ENCODE data around the gene OR7D2. TPM values are rescaled to one million over a fixed set of nuclear protein-coding genes. Genes with fewer than 3 reads are reported as not detected.

OR7D2 gene
- polyA plus RNA-seq (2011; rRNA removed) (0.03 TPM in 1 of 2 replicates, not detected in the other), polyA plus RNA-seq (2017; fragmentation: RNase III; extraction: RNeasy Plus Mini Kit Qiagen cat#74134 plus additional on column Dnase treatment) (not detected in 3 replicates), polyA minus RNA-seq (2011; rRNA and poly(A)+ RNA removed) (not detected in 2 replicates)
- not detected in 2 replicates for polyA plus RNA-seq (2012; cell fraction: cytosol; rRNA removed)
- polyA plus RNA-seq (2012; cell fraction: nucleus; rRNA removed), result not detected in 2 replicates

GRCh38 chr19:9178901-9179300 is at the start of gene OR7D2:
Gene OR7D2 (plus strand): TSS chr19:9178979. CDS start chr19:9185782, 6,803 bp downstream.
- TF ChIP-seq TFCP2L1 (CRISPR knock-in tag; IDR thresholded peaks at IDR 0.05) (no peak), CTCF (IDR thresholded peaks at IDR 0.05) (no peak), PHF8 (IDR thresholded peaks at IDR 0.05; ENCODE audit: borderline replicate concordance, low read depth) (no peak), ZFP36 (IDR thresholded peaks at IDR 0.05; ENCODE audit: borderline replicate concordance, partially characterized antibody) (no peak), SMC3 (IDR thresholded peaks at IDR 0.05) (no peak), CHD4 (IDR thresholded peaks at IDR 0.05; ENCODE audit: borderline replicate concordance) (no peak), KDM5A (IDR thresholded peaks at IDR 0.05) (no peak), ELK1 (IDR thresholded peaks at IDR 0.05; ENCODE audit: low read depth, low read length) (no peak), BHLHE40 (IDR thresholded peaks at IDR 0.05; ENCODE audit: low read depth, low read length) (no peak), HOXB5 (CRISPR knock-in tag; IDR thresholded peaks at IDR 0.05) (no peak), HMGXB4 (CRISPR knock-in tag; IDR thresholded peaks at IDR 0.05; ENCODE audit: borderline replicate concordance) (no peak), EHMT2 (IDR thresholded peaks at IDR 0.05; ENCODE audit: low read depth) (no peak), HOXB13 (CRISPR knock-in tag; IDR thresholded peaks at IDR 0.05; ENCODE audit: low read depth) (no peak), USF2 (IDR thresholded peaks at IDR 0.05) (no peak), NPAS2 (CRISPR knock-in tag; IDR thresholded peaks at IDR 0.05; ENCODE audit: borderline replicate concordance) (no peak)
- H3K27ac ChIP-seq, result no peak within 1 kb of the TSS
- DNase-seq (ENCODE audit: low read depth in 1 of 2, low spot score in 1 of 2) (no peak), FAIRE-seq (no peak), ATAC-seq (no peak)
- H3K4me3 ChIP-seq, result no peak within 1 kb of the TSS
- CTCF ChIA-PET, result no interaction called here
- WGBS (ENCODE audit: missing lambda C conversion rate), result 2% methylated on average over 4 of the region's 4 CpGs
- no peaks in the 10 kb centered on the region for H3K4me1 ChIP-seq
- no peak within 1 kb of the TSS for H3K4me2 ChIP-seq
- POLR2A ChIA-PET, result no interaction called here
- no peaks in the 10 kb centered on the region for H3K9me3 ChIP-seq

- ChIA-PET POLR2A (no interaction called here), CTCF (no interaction called here)
- Histone ChIP-seq H3K9me3 (no peaks in the 10 kb centered on the region), H3K4me3 (no peak overlapping the region), H3K4me1 (no peaks in the 10 kb centered on the region), H3K27ac (no peak overlapping the region), H3K4me2 (no peak overlapping the region)
- ATAC-seq, result no peak
- FAIRE-seq, result no peak
- TF ChIP-seq CHD2 (IDR thresholded peaks at IDR 0.05; ENCODE audit: low read length, partially characterized antibody), result no peak
- no peak for TF ChIP-seq NFE2L2 (conservative IDR thresholded peaks at IDR 0.05; ENCODE audit: low read length)
- TF ChIP-seq HOXA7 (CRISPR knock-in tag; IDR thresholded peaks at IDR 0.05), result no peak
- no peak for TF ChIP-seq FOXS1 (CRISPR knock-in tag; IDR thresholded peaks at IDR 0.05)
- no peak for TF ChIP-seq BCL3 (IDR thresholded peaks at IDR 0.05)
- TF ChIP-seq ZC3H11A (IDR thresholded peaks at IDR 0.05), result no peak
- no peak for TF ChIP-seq MAFK (IDR thresholded peaks at IDR 0.05; ENCODE audit: partially characterized antibody)
- no peak for TF ChIP-seq KDM5A (IDR thresholded peaks at IDR 0.05)
- no peak for TF ChIP-seq RAD21 (conservative IDR thresholded peaks at IDR 0.05 in 1 of 2, IDR thresholded peaks at IDR 0.05 in 1 of 2)
- no peak for TF ChIP-seq HDAC2 (IDR thresholded peaks at IDR 0.05)
- TF ChIP-seq HOXB5 (CRISPR knock-in tag; IDR thresholded peaks at IDR 0.05), result no peak
- TF ChIP-seq POLR2A (IDR thresholded peaks at IDR 0.05; ENCODE audit: low read length), result no peak
- TF ChIP-seq E2F6 (IDR thresholded peaks at IDR 0.05; ENCODE audit: borderline replicate concordance, low read depth), result no peak
- TF ChIP-seq CEBPB (IDR thresholded peaks at IDR 0.05), result no peak
- no peak for TF ChIP-seq TFCP2L1 (CRISPR knock-in tag; IDR thresholded peaks at IDR 0.05)
- TF ChIP-seq RARB (CRISPR knock-in tag; IDR thresholded peaks at IDR 0.05), result no peak
- TF ChIP-seq FOSB (CRISPR knock-in tag; IDR thresholded peaks at IDR 0.05), result no peak
- no peak for TF ChIP-seq CHD4 (IDR thresholded peaks at IDR 0.05; ENCODE audit: borderline replicate concordance)
- TF ChIP-seq HEYL (CRISPR knock-in tag; IDR thresholded peaks at IDR 0.05), result no peak
- WGBS (ENCODE audit: missing lambda C conversion rate), result 71% methylated on average over 1 of the region's 1 CpG
- no peak for DNase-seq (ENCODE audit: low read depth in 1 of 2, low spot score in 1 of 2)
These were observed 47.8 kb upstream of the OR7D2 start for GRCh38 chr19:9130965-9131364.

Measured in A549 (cell line).